Measurements from ENCODE around the gene SMIM24.

DNA sequence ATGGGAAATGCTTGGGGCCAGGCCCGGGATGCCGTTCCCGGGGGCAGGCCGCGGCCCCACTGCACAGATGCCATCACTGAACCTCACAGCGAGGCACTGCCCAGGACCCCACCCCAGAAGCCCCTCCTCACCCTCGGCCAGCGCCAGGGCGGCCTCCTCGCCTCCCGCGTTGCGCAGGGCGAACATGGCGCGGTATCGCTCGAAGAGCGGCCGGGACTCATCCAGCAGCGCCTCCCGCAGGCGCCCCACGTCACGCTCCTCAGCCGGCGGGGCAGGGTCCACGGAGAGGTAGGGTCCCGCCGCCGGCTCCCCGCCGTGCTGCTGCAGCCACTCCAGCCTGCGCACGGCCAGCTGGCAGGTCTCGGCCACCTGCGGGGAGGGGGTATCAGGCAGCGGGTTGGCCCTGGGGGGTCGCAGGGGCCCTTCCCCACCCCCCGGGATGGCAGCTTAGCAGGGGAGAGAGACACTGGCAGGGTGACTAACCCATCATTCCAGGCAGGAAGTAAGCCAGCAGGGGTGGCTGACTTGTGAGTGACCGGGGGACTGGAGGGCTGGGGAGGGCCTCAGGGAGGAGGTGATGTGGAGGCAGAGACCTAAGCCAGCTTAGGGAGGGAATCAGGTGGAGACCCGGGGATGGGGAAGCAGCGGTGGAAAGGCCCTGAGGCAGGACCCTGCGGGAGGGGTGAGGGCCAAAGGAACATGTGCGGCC, 12.0 kb upstream of the SMIM24 start:
- no peak for TF ChIP-seq POLR2A (IDR thresholded peaks at IDR 0.05; ENCODE audit: low read length)
- no peak for TF ChIP-seq ZC3H11A (IDR thresholded peaks at IDR 0.05)
- no peak for TF ChIP-seq TP53 (CRISPR knock-in tag; IDR thresholded peaks at IDR 0.05)
- TF ChIP-seq, protein P1, sequence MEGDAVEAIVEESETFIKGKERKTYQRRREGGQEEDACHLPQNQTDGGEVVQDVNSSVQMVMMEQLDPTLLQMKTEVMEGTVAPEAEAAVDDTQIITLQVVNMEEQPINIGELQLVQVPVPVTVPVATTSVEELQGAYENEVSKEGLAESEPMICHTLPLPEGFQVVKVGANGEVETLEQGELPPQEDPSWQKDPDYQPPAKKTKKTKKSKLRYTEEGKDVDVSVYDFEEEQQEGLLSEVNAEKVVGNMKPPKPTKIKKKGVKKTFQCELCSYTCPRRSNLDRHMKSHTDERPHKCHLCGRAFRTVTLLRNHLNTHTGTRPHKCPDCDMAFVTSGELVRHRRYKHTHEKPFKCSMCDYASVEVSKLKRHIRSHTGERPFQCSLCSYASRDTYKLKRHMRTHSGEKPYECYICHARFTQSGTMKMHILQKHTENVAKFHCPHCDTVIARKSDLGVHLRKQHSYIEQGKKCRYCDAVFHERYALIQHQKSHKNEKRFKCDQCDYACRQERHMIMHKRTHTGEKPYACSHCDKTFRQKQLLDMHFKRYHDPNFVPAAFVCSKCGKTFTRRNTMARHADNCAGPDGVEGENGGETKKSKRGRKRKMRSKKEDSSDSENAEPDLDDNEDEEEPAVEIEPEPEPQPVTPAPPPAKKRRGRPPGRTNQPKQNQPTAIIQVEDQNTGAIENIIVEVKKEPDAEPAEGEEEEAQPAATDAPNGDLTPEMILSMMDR (IDR thresholded peaks at IDR 0.05), result no peak
- TF ChIP-seq, protein P2, sequence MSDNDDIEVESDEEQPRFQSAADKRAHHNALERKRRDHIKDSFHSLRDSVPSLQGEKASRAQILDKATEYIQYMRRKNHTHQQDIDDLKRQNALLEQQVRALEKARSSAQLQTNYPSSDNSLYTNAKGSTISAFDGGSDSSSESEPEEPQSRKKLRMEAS (IDR thresholded peaks at IDR 0.05), result no peak
- TF ChIP-seq KDM1A (IDR thresholded peaks at IDR 0.05; ENCODE audit: low read depth), result no peak
- no peak for TF ChIP-seq EP300 (IDR thresholded peaks at IDR 0.05)
- TF ChIP-seq, protein P3, sequence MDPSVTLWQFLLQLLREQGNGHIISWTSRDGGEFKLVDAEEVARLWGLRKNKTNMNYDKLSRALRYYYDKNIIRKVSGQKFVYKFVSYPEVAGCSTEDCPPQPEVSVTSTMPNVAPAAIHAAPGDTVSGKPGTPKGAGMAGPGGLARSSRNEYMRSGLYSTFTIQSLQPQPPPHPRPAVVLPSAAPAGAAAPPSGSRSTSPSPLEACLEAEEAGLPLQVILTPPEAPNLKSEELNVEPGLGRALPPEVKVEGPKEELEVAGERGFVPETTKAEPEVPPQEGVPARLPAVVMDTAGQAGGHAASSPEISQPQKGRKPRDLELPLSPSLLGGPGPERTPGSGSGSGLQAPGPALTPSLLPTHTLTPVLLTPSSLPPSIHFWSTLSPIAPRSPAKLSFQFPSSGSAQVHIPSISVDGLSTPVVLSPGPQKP (IDR thresholded peaks at IDR 0.05; ENCODE audit: low read depth, low read length), result no peak
- TF ChIP-seq HOXB13 (CRISPR knock-in tag; IDR thresholded peaks at IDR 0.05; ENCODE audit: low read depth), result no peak
- no peak for TF ChIP-seq JUN (IDR thresholded peaks at IDR 0.05)
- TF ChIP-seq, protein P4, sequence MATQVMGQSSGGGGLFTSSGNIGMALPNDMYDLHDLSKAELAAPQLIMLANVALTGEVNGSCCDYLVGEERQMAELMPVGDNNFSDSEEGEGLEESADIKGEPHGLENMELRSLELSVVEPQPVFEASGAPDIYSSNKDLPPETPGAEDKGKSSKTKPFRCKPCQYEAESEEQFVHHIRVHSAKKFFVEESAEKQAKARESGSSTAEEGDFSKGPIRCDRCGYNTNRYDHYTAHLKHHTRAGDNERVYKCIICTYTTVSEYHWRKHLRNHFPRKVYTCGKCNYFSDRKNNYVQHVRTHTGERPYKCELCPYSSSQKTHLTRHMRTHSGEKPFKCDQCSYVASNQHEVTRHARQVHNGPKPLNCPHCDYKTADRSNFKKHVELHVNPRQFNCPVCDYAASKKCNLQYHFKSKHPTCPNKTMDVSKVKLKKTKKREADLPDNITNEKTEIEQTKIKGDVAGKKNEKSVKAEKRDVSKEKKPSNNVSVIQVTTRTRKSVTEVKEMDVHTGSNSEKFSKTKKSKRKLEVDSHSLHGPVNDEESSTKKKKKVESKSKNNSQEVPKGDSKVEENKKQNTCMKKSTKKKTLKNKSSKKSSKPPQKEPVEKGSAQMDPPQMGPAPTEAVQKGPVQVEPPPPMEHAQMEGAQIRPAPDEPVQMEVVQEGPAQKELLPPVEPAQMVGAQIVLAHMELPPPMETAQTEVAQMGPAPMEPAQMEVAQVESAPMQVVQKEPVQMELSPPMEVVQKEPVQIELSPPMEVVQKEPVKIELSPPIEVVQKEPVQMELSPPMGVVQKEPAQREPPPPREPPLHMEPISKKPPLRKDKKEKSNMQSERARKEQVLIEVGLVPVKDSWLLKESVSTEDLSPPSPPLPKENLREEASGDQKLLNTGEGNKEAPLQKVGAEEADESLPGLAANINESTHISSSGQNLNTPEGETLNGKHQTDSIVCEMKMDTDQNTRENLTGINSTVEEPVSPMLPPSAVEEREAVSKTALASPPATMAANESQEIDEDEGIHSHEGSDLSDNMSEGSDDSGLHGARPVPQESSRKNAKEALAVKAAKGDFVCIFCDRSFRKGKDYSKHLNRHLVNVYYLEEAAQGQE (IDR thresholded peaks at IDR 0.05), result no peak
- no peak for TF ChIP-seq CEBPB (IDR thresholded peaks at IDR 0.05)

Measured in A549 (cell line).